GM18499 (cell line): Measurements from ENCODE around the gene UBE2L3.
"Not testable (repeated sequence)": the region's sequence is repeated elsewhere in the genome, so short reads cannot be mapped to it uniquely, and the experiment has no call there.

Source experiments
- ATAC-seq: cut with Tn5 transposase; IDR thresholded peaks from one replicate; pipeline ENCODE4 v1.9.1; 2021; ENCODE audit warnings: moderate number of reproducible peaks; ENCODE audit not compliant: insufficient read depth, unreplicated experiment

The UBE2L3 gene

DNA sequence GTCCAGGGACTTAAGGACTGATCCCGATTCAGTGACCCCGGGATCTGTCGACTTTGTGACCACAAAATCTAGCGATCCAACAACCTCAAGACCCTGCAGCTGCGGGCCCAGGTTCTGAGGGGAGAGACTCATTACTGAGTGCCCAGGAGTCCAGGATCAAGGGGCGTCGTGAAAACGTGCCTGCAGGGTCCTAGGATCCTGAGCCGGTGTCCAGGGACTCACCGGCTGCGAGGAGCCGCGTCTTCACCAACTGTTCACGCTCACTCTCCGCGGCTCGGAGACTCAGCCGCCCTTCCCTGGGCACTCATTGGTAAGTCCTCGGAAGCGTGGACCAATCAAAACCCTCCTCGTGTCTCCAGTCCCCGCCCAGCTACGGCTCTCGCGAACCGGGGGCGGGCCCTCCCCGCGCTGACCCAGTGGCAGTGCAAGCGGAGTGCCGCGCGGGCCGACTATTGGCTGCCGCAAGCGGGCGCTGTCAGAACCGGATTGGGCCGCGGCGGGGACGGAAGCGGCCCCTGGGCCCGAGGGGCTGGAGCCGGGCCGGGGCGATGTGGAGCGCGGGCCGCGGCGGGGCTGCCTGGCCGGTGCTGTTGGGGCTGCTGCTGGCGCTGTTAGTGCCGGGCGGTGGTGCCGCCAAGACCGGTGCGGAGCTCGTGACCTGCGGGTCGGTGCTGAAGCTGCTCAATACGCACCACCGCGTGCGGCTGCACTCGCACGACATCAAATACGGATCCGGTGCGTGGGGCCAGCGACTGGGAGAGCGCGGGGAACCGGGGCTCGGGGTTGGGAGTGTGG, 74.5 kb downstream of the UBE2L3 start, which contains the start of gene SDF2L1:
Gene SDF2L1, plus strand, starts transcription at position 514 of the 795 bp plus-strand sequence. Its CDS starts 35 bp downstream, at position 549.
- peak; percentile 90 for ATAC-seq

DNA sequence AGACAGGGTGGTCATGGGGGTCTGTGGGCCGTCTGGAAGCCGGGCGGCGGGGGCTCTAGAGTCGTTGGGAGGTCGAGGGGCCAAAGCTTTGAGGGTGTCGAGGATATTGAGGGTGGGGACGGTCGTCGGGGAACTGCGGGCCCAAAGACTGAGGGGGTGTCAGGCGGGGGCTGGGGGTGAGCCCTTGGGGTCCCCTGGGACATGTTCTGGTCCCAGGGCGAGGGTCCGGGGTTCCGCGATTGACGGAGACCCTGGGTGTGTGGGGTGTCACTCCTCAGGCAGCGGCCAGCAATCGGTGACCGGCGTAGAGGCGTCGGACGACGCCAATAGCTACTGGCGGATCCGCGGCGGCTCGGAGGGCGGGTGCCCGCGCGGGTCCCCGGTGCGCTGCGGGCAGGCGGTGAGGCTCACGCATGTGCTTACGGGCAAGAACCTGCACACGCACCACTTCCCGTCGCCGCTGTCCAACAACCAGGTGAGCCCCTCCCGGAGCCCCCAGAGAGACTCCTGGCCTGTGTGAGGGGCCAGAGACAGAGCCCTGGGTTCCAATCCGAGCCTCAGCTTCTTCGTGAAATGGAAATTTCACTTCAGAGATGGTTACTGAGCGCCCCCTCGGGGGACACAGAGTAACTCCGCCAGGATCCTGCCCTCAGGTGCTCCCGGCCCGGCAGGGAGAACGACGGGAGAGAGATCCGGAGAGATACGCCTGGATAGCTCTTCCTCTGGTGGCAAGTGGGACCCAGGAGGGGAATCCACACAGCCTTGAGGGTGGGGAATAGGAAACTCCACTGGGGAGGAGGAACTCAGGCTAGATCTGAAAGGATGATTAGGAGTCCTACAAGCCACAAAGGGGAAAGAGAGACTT, 75.3 kb downstream of the UBE2L3 start:
- ATAC-seq, result no peak

- ATAC-seq, result no peak
Measured at GRCh38 chr22:21643533-21644357, 76.2 kb downstream of the UBE2L3 start.

DNA sequence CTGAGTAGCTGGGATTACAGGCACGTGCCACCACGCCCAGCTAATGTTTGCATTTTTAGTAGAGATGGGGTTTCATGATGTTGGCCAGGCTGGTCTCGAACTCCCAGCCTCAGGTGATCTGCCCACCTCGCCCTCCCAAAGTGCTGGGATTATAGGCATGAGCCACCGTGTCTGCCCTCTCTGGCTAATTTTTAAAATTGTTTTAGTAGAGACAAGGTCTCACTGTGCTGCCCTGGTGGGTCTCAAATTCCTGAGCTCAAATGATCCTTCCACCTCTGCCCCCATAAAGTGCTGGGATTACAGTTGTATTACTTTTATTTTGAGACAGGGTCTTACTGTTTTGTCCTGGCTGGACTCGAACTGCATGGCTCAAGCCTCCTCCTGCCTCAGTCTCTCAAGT, 78.0 kb downstream of the UBE2L3 start:
- ATAC-seq, result not testable (repeated sequence)

DNA sequence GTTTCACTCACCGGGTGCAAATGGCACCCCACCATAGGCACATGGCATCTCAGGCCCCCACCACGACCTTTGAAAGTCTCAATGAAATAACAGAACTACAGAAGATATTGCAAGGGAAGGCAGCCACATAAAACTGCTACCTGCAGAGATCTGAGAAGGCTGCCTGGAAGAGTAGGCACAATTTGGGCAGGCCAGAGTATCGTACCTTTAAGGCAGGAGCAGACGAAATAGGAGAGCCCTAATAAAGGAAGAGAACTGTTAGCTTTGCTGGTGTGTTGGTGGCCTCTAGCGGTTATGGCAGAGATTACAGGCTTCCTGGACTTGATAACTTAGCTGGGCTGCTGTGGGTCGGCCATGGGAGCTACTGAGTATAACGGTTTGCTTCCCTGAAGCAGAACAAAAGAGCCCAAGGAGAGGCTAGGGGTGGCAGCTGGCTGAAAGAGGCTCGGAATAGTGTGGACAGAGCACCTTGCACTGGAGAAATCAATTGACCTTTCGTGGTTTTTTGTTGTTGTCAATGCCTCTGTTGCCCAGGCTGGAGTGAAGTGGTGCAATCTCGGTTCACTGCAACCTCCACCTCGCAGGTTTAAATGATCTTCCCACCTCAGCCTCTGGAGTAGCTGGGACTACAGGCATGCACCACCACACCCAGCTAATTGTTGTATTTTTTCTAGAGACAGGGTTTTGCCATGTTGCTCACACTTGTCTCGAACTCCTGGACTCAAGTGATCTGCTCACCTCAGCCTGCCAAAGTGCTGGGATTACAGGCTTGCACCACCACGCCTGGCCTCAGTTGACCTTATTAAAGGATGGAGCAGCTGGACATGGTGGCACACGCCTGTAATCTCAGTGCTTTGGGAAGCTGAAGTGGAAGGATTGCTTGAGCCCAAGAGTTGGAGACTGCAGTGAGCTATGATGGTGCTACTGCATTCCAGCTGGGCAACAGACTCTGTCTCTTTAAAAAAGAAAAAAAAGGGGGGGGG, 79.4 kb downstream of the UBE2L3 start:
- no peak for ATAC-seq

GRCh38 chr22:21650280-21650679, 82.8 kb downstream of the UBE2L3 start:
- ATAC-seq, result no peak

DNA sequence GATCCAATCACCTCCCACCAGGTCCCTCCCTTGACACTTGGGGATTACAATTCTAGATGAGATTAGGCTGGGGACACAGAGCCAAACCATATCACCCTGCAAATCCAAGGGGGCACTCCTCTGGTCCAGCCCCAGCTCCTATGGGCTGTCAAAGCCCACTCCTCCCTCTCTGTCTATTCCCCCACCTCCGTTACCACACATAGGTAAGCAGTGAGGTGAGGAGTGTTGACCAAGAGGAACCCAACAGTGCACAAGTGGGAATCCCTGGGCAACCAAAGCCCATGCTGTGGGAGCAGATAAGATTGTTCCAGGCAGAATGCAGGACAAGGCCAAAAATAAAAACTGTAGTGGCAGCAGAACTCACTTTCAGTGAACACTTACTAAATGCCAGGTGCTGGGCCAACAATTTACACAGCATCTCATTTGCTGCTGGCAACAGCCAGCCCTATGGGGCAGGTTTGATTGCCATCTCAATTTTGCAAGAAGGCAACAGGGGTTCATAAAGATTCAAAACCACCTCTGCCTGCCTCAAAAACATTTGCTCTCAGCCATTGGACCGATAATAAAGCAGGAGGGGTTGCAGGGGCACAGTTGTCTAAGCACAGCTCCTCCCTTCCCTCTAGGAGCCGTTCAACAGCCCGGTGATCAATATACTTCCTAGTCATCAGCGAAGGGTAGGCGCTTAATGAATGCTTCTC, 83.5 kb downstream of the UBE2L3 start:
- ATAC-seq, result no peak

DNA sequence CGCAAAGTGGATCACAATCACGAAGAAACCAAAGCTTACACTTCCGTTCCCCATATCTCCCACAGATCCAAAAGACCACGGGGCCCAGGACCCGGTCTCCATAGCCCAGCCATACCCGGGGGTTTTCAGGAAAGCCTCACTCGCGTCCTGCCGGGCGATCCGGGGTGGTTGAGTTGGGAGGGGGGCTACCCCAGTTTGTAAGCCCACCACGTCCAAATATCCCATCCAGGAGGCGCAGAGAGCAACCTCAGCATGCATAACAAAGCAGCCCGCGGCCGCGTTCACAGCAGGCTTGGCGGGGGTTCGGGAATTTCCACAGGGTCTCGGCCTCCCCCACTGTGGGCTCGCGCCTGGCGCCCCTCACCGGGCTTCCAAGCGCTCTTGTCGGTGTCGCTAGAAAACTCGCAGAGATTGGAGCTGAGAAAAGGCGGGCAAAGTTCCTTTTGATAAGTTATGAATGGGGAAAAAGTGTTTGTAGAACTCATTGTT, 84.1 kb downstream of the UBE2L3 start:
- ATAC-seq, result no peak

- ATAC-seq, result no peak
Measured at GRCh38 chr22:21652010-21652546, 84.6 kb downstream of the UBE2L3 start.

DNA sequence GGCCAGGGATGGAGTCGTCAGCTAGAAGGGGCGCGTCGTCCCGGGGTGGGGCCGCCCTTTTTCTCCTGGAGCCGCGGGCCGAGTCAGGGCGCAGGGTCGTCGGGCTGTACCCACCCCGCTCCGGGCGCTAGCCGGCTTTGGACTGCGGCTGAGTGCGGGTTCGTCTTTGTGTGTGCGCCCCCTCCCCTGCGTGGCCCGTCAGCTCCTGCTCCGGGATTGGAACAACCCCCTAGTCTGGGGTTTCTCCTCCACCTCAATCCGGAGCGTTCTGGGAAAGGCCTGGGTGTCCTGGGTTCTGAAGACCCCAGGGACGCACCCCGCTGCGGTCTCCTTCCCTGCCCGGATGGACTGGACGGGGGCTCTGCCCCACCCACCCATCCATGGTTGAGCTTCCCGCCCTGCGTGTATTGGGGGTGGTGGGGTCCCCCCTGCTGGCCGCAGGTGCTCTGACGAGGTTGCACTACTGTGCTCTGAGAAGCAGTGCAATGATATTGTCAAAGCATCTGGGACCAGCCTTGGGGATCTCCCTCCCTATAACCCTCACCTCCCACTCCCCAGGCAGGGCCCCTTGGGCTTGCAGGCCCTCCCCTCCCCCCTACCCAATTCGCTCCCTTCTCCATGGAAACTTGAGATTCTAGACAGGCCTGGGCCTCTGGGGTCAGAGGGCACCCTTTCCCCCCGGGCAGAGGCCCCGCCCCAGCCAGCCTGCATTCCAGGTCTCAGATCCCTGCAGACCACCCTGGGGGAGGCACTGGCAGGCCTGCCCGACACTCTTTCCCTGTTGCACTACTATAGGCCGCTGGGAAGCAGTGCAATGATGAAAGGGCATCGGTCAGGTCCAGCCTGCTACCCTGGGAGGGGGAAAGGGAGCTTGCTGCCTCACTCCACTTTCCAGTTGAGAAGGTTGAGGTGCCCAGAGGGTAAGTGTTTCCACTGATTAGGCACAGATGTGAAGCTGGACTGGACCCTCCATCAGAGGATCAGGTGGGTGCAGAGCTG, 85.3 kb downstream of the UBE2L3 start:
- ATAC-seq, result no peak

DNA sequence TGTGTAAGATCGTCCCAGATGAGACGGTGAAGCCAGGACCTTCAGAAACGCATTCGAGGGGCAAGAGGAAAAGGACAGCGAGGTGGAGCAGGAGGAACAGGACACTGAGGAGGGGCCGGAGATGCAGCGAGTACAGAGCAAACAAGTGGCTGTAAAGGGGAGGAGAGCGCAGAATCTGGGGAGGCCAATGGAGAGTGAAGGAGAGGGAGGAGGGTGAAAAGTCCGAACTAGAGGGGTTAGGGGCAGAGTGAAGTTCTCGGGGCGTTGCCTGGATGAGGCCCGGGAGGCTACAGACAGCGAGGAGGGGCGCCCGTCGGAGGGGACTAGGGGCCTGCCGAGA, 89.5 kb downstream of the UBE2L3 start:
- no peak for ATAC-seq

GRCh38 chr22:21657360-21658032, 90.0 kb downstream of the UBE2L3 start:
- no peak for ATAC-seq

GRCh38 chr22:21659864-21660525, 92.5 kb downstream of the UBE2L3 start:
- ATAC-seq, result no peak

DNA sequence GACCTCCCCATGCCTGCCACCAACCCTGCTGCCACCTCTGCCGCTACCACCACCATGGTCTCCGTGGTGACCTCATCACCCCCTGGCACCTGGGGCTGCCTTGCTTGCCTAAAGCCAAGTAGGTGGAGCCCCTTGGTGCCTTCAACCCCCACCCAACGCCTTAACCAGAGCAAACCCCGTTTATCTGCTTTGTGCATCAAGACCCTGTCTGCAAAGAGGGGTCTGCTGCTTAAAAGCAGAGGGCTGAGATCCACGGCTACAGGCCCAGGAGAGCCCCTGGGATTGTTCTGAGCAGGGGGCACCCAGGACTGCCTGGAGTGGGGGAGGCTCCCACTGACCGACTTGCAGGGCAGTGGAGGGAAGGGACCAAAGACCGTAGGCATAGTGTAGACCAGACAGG, 93.4 kb downstream of the UBE2L3 start:
- no peak for ATAC-seq

DNA sequence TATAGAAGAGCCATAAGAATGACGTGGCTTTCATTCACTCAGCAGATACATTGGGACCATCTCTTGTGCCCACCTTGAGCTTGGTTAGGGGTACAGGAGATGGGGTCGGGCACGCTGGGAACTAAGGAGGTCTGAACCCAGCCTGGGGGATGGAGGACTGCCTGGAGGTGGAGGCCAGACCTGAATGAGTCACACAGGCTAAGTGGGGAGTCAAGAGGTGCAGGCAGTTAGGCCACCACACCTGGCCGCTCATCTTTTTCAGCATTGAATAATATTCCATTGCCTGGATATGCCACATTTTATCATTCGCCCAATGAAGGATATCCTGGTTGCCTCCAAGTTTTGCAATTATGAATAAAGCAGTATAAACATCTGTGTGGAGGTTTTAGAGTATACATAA, 94.5 kb downstream of the UBE2L3 start:
- ATAC-seq, result no peak

DNA sequence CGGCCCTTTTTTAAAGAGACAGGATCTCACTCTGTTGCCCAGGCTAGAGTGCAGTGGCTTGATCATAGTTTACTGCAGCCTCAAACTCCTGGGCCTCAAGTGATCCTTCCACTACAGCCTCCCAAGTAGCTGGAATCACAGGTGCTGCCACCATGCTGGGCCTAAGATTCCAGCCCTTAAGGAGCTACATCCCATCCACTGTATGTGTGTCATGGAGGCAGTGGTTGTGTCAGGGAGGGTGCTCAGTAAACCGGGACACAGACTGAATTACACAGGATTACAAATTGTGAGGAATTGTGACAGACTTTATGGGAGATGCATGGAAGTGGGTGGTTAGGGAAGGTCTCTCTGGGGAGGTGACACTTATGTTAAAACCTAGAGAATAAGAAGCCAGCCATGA, 96.2 kb downstream of the UBE2L3 start:
- no peak for ATAC-seq
